Mucosa of descending colon (tissue), 3 donors: ENCODE data around the gene GPR179. TPM values are rescaled to one million over a fixed set of nuclear protein-coding genes. Genes with fewer than 3 reads are reported as not detected.

ENCODE experiments used
- ATAC-seq: fragments of 200-7000 bp; cut with Tn5 transposase; one replicate; pipeline ENCODE4 v1.9.1; 2020; ENCODE audit warnings: mild to moderate bottlenecking, moderate library complexity
- DNase-seq, 3 donors: peaks; one replicate each; pipeline ENCODE4 v3.0.0-alpha.2; 2020
- H3K36me3 ChIP-seq: fragments of 200-600 bp; one replicate; pipeline ENCODE4 v1.8.0; 2021; ENCODE audit warnings: low read depth, mild to moderate bottlenecking
- H3K4me1 ChIP-seq: fragments of 200-600 bp; one replicate; pipeline ENCODE4 v1.8.0; 2021; ENCODE audit warnings: low read depth, mild to moderate bottlenecking
- H3K4me3 ChIP-seq: fragments of 200-600 bp; one replicate; pipeline ENCODE4 v1.8.0; 2021; ENCODE audit warnings: mild to moderate bottlenecking
- H3K9me3 ChIP-seq: fragments of 200-600 bp; one replicate; pipeline ENCODE4 v1.8.0; 2021; ENCODE audit warnings: mild to moderate bottlenecking
- CTCF ChIP-seq: fragments of 200-600 bp; IDR thresholded peaks from one replicate; pipeline ENCODE4 v1.8.0; 2022; ENCODE audit warnings: antibody characterized with exemption, mild to moderate bottlenecking
- intact Hi-C, 2 donors: fragments of 100-400 bp; cut with DNase I in 1 of 2; cut with micrococcal nuclease in 1 of 2; formaldehyde crosslinking; loops; one replicate each; pipeline versions ENCODE4 v1.11.0 to v1.11.1; 2022; cut with DNase I, micrococcal nuclease
- total RNA-seq, 3 donors: library from RNA; stranded (reverse); fragmentation: NEBNext Ultra II Directional in 2 of 3; extraction: Animal tissue kit (Norgen Biotek cat#: 25700) in 2 of 3; gene quantifications; one replicate each; pipeline versions ENCODE4 v1.2.1 to v1.2.4, GENCODE V29; 2021 to 2023
- donor health status: DM: no; HTN: no; CAD: no; lungs with moderate emphysema.
- donor health status: DM: no; HTN: no; CAD: no.
- donor health status: DM: no; HTN: yes; CAD: no.

Gene GPR179
- total RNA-seq, 3 donors from 2014 or later: 0.02 to 0.38 (median 0.09) TPM

GRCh38 chr17:38329284-38329683 is 14.5 kb downstream of the GPR179 start:
- ATAC-seq (no peak), DNase-seq (no peak)
- Histone ChIP-seq H3K4me1 (no peaks in the 10 kb centered on the region), H3K9me3 (no peaks in the 10 kb centered on the region), H3K4me3 (no peak overlapping the region), H3K36me3 (no peaks in the 10 kb centered on the region)
- intact Hi-C loops: no loop called here
- no peak for TF ChIP-seq CTCF

GRCh38 chr17:38328620-38329019 is 15.1 kb downstream of the GPR179 start:
- Histone ChIP-seq H3K4me3 (no peak overlapping the region), H3K36me3 (no peaks in the 10 kb centered on the region), H3K4me1 (no peaks in the 10 kb centered on the region), H3K9me3 (no peaks in the 10 kb centered on the region)
- no peak for DNase-seq
- intact Hi-C loops: no loop called here
- no peak for ATAC-seq
- TF ChIP-seq CTCF: no peak

GRCh38 chr17:38327936-38328335 is 15.8 kb downstream of the GPR179 start:
- H3K9me3 ChIP-seq: no peaks in the 10 kb centered on the region
- intact Hi-C loops: no loop called here
- no peaks in the 10 kb centered on the region for H3K36me3 ChIP-seq
- ATAC-seq: no peak
- no peak overlapping the region for H3K4me3 ChIP-seq
- no peaks in the 10 kb centered on the region for H3K4me1 ChIP-seq
- no peak for DNase-seq
- TF ChIP-seq CTCF: no peak

GRCh38 chr17:38326996-38327792 is 16.6 kb downstream of the GPR179 start:
- TF ChIP-seq CTCF: no peak
- Histone ChIP-seq H3K36me3 (no peaks in the 10 kb centered on the region), H3K4me3 (no peak overlapping the region), H3K4me1 (no peaks in the 10 kb centered on the region), H3K9me3 (no peaks in the 10 kb centered on the region)
- ATAC-seq (peak; percentile 20), DNase-seq (peak in 1 of 3 donors; percentile 18)
- intact Hi-C loops: no loop called here

- Histone ChIP-seq H3K9me3 (no peaks in the 10 kb centered on the region), H3K36me3 (no peaks in the 10 kb centered on the region), H3K4me1 (no peaks in the 10 kb centered on the region), H3K4me3 (no peak overlapping the region)
- no peak for TF ChIP-seq CTCF
- intact Hi-C loops: no loop called here
- no peak for DNase-seq
- ATAC-seq: no peak
These were observed 18.4 kb downstream of the GPR179 start for GRCh38 chr17:38325221-38325851.
